ENCODE results near the gene C9orf78.

DNA sequence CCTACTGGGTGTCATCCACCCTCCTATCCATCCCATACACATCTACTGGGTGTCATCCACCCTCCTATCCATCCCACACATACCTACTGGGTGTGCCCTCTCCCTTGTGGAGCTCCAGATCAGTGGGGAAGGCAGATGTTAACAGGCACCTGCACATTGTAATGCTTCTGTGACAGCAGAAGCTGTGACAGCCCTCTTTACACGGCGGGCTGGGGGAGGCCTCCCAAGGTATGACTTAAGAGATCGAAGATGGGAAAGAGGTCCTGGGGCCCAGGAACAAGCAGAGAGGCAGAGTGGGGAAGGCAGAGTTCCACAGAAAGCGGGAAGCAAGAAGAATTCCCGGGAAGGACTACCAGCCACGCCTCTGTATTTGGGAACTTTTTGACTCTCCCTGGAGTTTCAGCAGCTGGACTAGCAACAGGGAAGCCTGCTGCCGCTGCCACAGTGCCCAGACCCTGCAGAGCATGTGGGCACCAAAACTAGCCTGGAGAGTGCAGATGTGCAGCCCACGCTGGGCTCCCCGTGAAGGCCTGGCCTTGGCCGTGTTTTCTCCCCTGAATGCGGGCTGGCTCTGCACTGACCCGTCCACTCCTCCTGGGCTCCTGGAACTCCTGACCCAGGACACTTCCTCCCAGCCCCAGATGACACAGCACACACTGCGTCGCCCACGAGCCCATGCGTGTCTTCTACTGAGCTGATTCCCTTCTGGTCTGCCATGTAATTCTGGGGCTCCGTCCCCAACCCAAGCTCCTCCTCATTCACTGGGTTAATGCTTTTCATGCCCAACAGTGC, 20.4 kb downstream of the C9orf78 start:
- TF ChIP-seq, protein P1, sequence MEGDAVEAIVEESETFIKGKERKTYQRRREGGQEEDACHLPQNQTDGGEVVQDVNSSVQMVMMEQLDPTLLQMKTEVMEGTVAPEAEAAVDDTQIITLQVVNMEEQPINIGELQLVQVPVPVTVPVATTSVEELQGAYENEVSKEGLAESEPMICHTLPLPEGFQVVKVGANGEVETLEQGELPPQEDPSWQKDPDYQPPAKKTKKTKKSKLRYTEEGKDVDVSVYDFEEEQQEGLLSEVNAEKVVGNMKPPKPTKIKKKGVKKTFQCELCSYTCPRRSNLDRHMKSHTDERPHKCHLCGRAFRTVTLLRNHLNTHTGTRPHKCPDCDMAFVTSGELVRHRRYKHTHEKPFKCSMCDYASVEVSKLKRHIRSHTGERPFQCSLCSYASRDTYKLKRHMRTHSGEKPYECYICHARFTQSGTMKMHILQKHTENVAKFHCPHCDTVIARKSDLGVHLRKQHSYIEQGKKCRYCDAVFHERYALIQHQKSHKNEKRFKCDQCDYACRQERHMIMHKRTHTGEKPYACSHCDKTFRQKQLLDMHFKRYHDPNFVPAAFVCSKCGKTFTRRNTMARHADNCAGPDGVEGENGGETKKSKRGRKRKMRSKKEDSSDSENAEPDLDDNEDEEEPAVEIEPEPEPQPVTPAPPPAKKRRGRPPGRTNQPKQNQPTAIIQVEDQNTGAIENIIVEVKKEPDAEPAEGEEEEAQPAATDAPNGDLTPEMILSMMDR (IDR thresholded peaks at IDR 0.05; ENCODE audit: insufficient read depth, low read depth, low read length), result no peak
- no peak for TF ChIP-seq EZH2 (IDR thresholded peaks at IDR 0.05; ENCODE audit: insufficient read depth, low read length)
